ENCODE data around the gene SNRNP70. TPM values are rescaled to one million over a fixed set of nuclear protein-coding genes. Genes with fewer than 3 reads are reported as not detected.

The SNRNP70 gene
- polyA plus RNA-seq, 1 donor (not counting 4 experiments of a cell fraction or from before 2014, with no cell fraction given) = 149 TPM

GRCh38 chr19:49109051-49109450 lies 23.8 kb downstream of the SNRNP70 start:
- no peak overlapping the region for H3K4me2 ChIP-seq (ENCODE audit: control insufficient read depth, extremely low read depth, insufficient read depth, low read depth, low read length)
- no peak overlapping the region for H3K9ac ChIP-seq (ENCODE audit: control insufficient read depth, extremely low read depth, insufficient read depth, low read length)
- peaks cover 28 to 36% of the 10 kb centered on the region in 2 experiments for H3K36me3 ChIP-seq (ENCODE audit: control insufficient read depth in 2 of 2, extremely low read depth in 1 of 2, insufficient read depth in 2 of 2, low read length in 2 of 2)
- H4K20me1 ChIP-seq (ENCODE audit: control insufficient read depth, extremely low read depth, insufficient read depth, low read length) = peaks cover 18% of the 10 kb centered on the region
- H3K79me2 ChIP-seq (ENCODE audit: control insufficient read depth, insufficient read depth, low read length) = peaks cover 6% of the 10 kb centered on the region
- no peak overlapping the region for H2AFZ ChIP-seq (ENCODE audit: control insufficient read depth, low read length)
- dilution Hi-C loops (cut with MboI; ENCODE audit: extremely low pct_ligation_motif_present, low sequenced_read_pairs) = no loop called here
- FAIRE-seq (no peak), DNase-seq (ENCODE audit: low read depth, low spot score) (no peak)
- H3K9me1 ChIP-seq (ENCODE audit: control insufficient read depth, extremely low read depth, insufficient read depth, low read length) = no peaks in the 10 kb centered on the region
- H3K9me3 ChIP-seq (ENCODE audit: control insufficient read depth, low read depth, low read length) = no peaks in the 10 kb centered on the region
- H3K4me3 ChIP-seq (ENCODE audit: control insufficient read depth in 2 of 3, extremely low read depth in 1 of 3, insufficient read depth in 2 of 3, low read depth in 1 of 3, low read length in 3 of 3) = no peak overlapping the region
- peaks cover 7% of the 10 kb centered on the region for H3K4me1 ChIP-seq (ENCODE audit: control insufficient read depth, extremely low read depth, insufficient read depth, low read length)
- no peak overlapping the region for H3K27ac ChIP-seq (ENCODE audit: control insufficient read depth, insufficient read depth, low read length)
- H3K27me3 ChIP-seq (ENCODE audit: control insufficient read depth, extremely low read depth, insufficient read depth, low read length) = no peaks in the 10 kb centered on the region
- TF ChIP-seq EZH2 (IDR thresholded peaks at IDR 0.05; ENCODE audit: low read length) (no peak), CTCF (optimal IDR thresholded peaks at IDR 0.05 in 1 of 3, IDR thresholded peaks at IDR 0.05 in 1 of 3, conservative IDR thresholded peaks at IDR 0.05 in 1 of 3; ENCODE audit: extremely low read depth in 1 of 3, insufficient read depth in 2 of 3, low read length in 3 of 3) (no peak)

- dilution Hi-C loops (cut with MboI; ENCODE audit: extremely low pct_ligation_motif_present, low sequenced_read_pairs) = no loop called here
- no peaks in the 10 kb centered on the region for H3K27me3 ChIP-seq (ENCODE audit: control insufficient read depth, extremely low read depth, insufficient read depth, low read length)
- no peaks in the 10 kb centered on the region for H3K9me3 ChIP-seq (ENCODE audit: control insufficient read depth, low read depth, low read length)
- peaks cover 7% of the 10 kb centered on the region for H3K4me1 ChIP-seq (ENCODE audit: control insufficient read depth, extremely low read depth, insufficient read depth, low read length)
- peaks cover 18% of the 10 kb centered on the region for H4K20me1 ChIP-seq (ENCODE audit: control insufficient read depth, extremely low read depth, insufficient read depth, low read length)
- no peak overlapping the region for H3K9ac ChIP-seq (ENCODE audit: control insufficient read depth, extremely low read depth, insufficient read depth, low read length)
- no peak overlapping the region for H3K4me3 ChIP-seq (ENCODE audit: control insufficient read depth in 2 of 3, extremely low read depth in 1 of 3, insufficient read depth in 2 of 3, low read depth in 1 of 3, low read length in 3 of 3)
- no peak overlapping the region for H3K4me2 ChIP-seq (ENCODE audit: control insufficient read depth, extremely low read depth, insufficient read depth, low read depth, low read length)
- TF ChIP-seq CTCF (optimal IDR thresholded peaks at IDR 0.05 in 1 of 3, IDR thresholded peaks at IDR 0.05 in 1 of 3, conservative IDR thresholded peaks at IDR 0.05 in 1 of 3; ENCODE audit: extremely low read depth in 1 of 3, insufficient read depth in 2 of 3, low read length in 3 of 3) (no peak), EZH2 (IDR thresholded peaks at IDR 0.05; ENCODE audit: low read length) (no peak)
- H3K36me3 ChIP-seq (ENCODE audit: control insufficient read depth in 2 of 2, extremely low read depth in 1 of 2, insufficient read depth in 2 of 2, low read length in 2 of 2) = peaks cover 23 to 36% of the 10 kb centered on the region in 2 experiments
- no peak for FAIRE-seq
- peaks cover 6% of the 10 kb centered on the region for H3K79me2 ChIP-seq (ENCODE audit: control insufficient read depth, insufficient read depth, low read length)
- H3K9me1 ChIP-seq (ENCODE audit: control insufficient read depth, extremely low read depth, insufficient read depth, low read length) = no peaks in the 10 kb centered on the region
- H3K27ac ChIP-seq (ENCODE audit: control insufficient read depth, insufficient read depth, low read length) = no peak overlapping the region
- DNase-seq (ENCODE audit: low read depth, low spot score) = no peak
- no peak overlapping the region for H2AFZ ChIP-seq (ENCODE audit: control insufficient read depth, low read length)
These were observed 24.4 kb downstream of the SNRNP70 start for GRCh38 chr19:49109569-49110233.

All from keratinocyte (primary cell).